ENCODE measurements around the gene ST6GALNAC6. TPM values are rescaled to one million over a fixed set of nuclear protein-coding genes. Genes with fewer than 3 reads are reported as not detected.
A peak's percentile ranks its signal among the peaks of the same experiment; 100 is the strongest.

The ST6GALNAC6 gene
- polyA plus RNA-seq, result 38.9 TPM

DNA sequence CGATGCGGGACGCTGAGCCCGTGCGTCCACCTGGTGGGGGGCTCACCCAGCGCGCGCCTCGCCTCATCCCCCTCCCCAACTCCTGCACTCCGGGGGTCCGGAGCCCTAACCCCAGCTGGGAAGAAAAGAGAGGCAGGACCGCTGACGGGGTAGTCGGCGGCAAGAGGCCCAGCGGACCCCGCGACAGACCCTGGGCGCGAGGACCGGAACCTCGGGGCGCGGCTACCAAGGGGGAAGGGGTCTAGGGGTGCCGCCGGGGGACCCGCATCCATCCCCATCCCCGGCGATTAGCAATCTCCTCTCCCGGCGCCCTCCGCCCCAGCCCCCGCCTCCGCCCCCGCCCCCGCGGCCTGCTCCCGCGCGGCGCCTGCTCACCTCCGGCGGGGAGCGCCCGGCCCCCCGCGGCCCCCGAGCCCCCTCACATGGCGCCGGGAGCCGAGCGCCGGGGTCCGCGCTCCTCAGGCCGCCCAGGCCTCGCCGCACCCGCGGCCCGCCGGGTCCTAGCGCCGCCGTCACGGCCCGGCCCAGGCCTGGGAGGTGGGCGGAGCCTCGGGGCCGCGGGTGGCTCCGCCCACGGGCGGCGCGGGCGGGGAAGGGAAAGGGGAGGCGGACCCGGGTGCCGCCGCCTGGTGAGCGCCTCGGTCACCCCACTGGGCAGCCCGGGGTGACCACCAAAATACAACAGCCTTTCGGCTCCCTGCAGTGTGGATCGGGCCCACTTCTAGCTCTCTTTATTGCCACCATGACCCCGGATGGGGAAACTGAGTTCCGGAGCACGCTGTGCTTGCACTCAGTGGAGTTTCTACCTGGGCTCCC, at the start of gene ST6GALNAC6:
TSS of gene ST6GALNAC6 (minus strand) at position 476 of the 816 bp plus-strand sequence. CDS start 1,622 bp downstream, outside the sequence.
- Mint-ChIP-seq H3K36me3 (peaks cover 10% of the 10 kb centered on the region), H3K27ac (peak within 1 kb of the TSS; percentile 54 to 90 (median 83)), H3K9me3 (no peaks in the 10 kb centered on the region), H3K4me3 (peak within 1 kb of the TSS; percentile 85 to 94 (median 94)), H3K27me3 (no peaks in the 10 kb centered on the region), H3K4me1 (peaks cover 20 to 37% (median 31%) of the 10 kb centered on the region in 3 donors)

- Mint-ChIP-seq H3K27me3 (no peaks in the 10 kb centered on the region), H3K4me1 (peaks cover 10 to 28% (median 25%) of the 10 kb centered on the region in 3 donors), H3K36me3 (no peaks in the 10 kb centered on the region), H3K27ac (peak overlapping the region; percentile 82 to 98 (median 91)), H3K9me3 (no peaks in the 10 kb centered on the region), H3K4me3 (peak overlapping the region in 3 of 4 donors; percentile 20 to 69 (median 55))
These were observed 48.7 kb upstream of the ST6GALNAC6 start for GRCh38 chr9:127947841-127948710.

- H3K36me3 Mint-ChIP-seq, result peaks cover 2% of the 10 kb centered on the region
- peaks cover 8 to 29% (median 25%) of the 10 kb centered on the region in 3 donors for H3K4me1 Mint-ChIP-seq
- no peaks in the 10 kb centered on the region for H3K27me3 Mint-ChIP-seq
- H3K27ac Mint-ChIP-seq, result peak overlapping the region; percentile 9 to 98 (median 43)
- H3K4me3 Mint-ChIP-seq, result peak overlapping the region in 1 of 4 donors; percentile 8
- no peaks in the 10 kb centered on the region for H3K9me3 Mint-ChIP-seq
These were observed 47.3 kb upstream of the ST6GALNAC6 start for GRCh38 chr9:127946728-127947127.

DNA sequence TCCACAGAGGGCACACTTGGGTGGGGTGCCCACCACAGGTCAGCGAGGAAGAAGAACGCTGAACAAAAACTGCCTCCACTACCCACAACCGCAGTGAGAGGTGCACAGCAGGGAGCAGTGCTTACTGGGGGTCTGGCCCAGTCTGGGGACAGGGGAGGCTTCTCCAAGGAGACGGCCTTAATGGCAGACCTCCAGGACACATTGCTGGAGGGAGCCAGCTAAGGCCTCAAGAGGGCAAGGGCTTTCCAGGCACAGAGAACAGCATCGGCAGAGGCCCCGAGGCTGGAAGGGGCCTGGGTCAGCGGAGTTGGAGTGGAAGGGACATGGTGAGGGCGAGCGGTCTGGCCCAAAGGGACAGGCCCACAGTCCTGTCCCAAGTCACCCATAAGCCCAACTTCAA, 46.5 kb upstream of the ST6GALNAC6 start:
- Mint-ChIP-seq H3K36me3 (peaks cover 3% of the 10 kb centered on the region), H3K27ac (peak overlapping the region in 2 of 3 donors; percentile 43 to 98), H3K27me3 (no peaks in the 10 kb centered on the region), H3K4me1 (peaks cover 8 to 29% (median 23%) of the 10 kb centered on the region in 3 donors), H3K9me3 (no peaks in the 10 kb centered on the region), H3K4me3 (peak overlapping the region in 1 of 4 donors; percentile 15)

DNA sequence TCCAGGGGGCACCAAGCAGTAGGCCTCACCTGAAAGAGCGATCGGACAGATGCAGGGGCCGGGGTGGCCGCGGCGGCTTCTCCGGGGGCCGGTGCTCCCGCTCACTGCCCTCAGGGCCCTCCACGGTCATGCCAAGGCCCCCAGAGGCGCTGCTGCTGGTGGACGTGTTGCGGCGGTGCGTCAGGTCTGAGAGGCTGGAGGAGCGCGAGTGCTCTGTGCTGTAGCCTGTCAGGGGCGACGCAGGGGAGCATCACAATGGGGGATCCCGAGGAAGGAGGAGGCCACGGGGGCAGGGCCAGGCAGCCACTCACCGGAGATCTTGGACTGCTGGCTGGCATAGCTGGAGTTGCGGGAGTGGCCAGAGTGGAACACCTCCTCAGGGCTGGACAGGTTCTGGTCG, 45.9 kb upstream of the ST6GALNAC6 start:
- H3K4me1 Mint-ChIP-seq, result peaks cover 8 to 27% (median 21%) of the 10 kb centered on the region in 3 donors
- H3K36me3 Mint-ChIP-seq, result peaks cover 3% of the 10 kb centered on the region
- H3K4me3 Mint-ChIP-seq, result peak overlapping the region in 1 of 4 donors; percentile 55
- H3K27ac Mint-ChIP-seq, result peak overlapping the region; percentile 53 to 98 (median 59)
- H3K9me3 Mint-ChIP-seq, result no peaks in the 10 kb centered on the region
- H3K27me3 Mint-ChIP-seq, result no peaks in the 10 kb centered on the region

DNA sequence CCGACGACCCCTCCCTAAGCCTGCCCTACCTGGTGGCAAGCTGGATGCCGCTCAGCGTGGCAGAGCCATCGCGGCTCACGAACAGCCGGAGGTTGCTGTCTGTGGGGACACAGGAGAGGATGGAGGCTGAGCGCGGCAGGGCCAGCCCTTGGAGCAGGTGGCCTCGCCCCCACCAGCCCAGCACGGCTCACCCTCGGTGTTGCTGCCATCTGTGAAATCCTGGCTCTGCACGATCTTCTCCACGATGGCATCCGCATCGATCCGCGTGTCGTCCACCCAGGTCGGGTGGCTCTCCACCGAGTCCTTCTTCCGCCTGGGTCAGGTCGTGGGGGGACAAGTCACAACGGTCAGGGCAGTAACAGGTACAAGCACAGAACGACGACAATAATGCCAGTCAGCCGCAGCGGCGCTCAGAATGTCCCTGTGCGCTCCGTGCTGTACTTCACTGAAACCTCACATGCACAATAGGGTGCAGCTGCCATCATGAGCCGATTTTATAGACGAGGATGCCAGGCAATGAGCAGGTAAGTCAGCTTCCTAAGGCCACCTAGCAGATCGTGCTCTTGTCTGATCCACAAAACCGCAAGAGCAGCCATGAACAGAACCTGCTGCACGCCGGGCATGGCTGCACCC, 45.3 kb upstream of the ST6GALNAC6 start:
- peak overlapping the region; percentile 59 to 93 (median 86) for H3K27ac Mint-ChIP-seq
- no peaks in the 10 kb centered on the region for H3K27me3 Mint-ChIP-seq
- H3K9me3 Mint-ChIP-seq, result no peaks in the 10 kb centered on the region
- peaks cover 8 to 25% (median 18%) of the 10 kb centered on the region in 3 donors for H3K4me1 Mint-ChIP-seq
- peaks cover 3% of the 10 kb centered on the region for H3K36me3 Mint-ChIP-seq
- H3K4me3 Mint-ChIP-seq, result peak overlapping the region in 2 of 4 donors; percentile 33 to 55

DNA sequence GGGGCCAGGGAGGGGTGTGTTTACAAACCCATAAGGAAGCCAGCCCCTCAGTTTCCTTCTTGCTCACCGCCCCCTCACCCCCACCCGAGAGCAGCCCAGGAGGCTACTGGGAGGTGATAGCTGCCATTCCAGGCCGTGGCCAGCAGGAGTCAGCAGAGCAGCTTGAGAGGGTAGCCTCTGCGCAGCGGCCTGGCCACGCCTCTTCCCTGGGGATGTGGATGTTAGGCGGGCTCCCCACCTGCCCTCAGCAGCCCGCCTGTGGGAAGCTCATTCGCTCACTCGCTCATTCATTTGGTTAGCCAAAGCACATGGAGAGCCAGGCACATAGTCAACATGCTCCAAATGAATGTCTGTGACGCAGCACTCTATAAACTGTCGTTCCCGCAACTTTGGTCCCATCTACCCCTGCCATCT, 44.3 kb upstream of the ST6GALNAC6 start:
- H3K4me1 Mint-ChIP-seq, result peaks cover 8 to 25% (median 17%) of the 10 kb centered on the region in 3 donors
- H3K27ac Mint-ChIP-seq, result peak overlapping the region; percentile 91 to 93 (median 93)
- H3K4me3 Mint-ChIP-seq, result peak overlapping the region in 2 of 4 donors; percentile 31 to 33
- no peaks in the 10 kb centered on the region for H3K9me3 Mint-ChIP-seq
- H3K36me3 Mint-ChIP-seq, result peaks cover 3% of the 10 kb centered on the region
- no peaks in the 10 kb centered on the region for H3K27me3 Mint-ChIP-seq

GRCh38 chr9:127943011-127943662, 43.7 kb upstream of the ST6GALNAC6 start:
- no peaks in the 10 kb centered on the region for H3K27me3 Mint-ChIP-seq
- H3K4me3 Mint-ChIP-seq, result peak overlapping the region in 1 of 4 donors; percentile 33
- H3K36me3 Mint-ChIP-seq, result peaks cover 3% of the 10 kb centered on the region
- H3K9me3 Mint-ChIP-seq, result no peaks in the 10 kb centered on the region
- H3K4me1 Mint-ChIP-seq, result peaks cover 8 to 25% (median 19%) of the 10 kb centered on the region in 3 donors
- H3K27ac Mint-ChIP-seq, result peak overlapping the region; percentile 91 to 93 (median 93)

DNA sequence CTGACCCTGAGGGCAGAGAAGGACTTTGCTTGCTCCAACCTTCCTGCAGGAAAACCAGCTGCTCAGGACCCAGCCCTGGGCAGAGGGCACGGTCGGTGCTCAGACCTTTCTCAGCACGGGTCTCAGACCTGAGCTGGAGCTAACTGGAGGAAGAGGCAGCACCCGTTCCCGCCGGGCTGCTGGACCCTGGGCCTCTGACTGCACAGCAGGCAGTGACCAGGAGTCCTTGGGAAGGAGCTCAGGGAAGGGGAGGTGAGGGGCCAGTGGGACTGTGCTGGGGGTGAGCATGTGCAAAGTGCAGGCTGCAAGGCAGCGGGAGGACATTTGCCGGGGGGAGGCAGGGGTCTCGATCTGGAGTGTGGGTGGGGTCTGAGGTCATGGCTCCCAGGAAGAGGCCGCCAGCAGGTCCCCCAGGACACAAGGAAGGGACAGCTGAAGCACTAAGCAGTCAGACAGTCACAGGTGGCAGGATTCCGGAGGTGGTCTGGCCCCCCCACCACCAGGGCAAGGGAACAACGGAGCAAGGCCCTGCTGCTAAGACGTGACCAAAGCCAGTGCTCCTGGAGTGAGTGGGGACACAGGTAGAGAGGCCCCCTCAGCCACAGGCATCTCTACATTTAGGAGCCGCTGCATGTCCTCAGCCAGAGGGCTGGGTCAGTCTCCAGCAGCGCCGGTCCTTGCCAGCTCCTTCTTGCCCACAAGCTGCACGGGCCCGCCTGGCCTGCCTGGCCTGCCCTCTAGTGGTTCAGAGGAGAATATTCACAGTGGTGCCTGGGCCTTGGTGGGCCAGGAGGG, 43.0 kb upstream of the ST6GALNAC6 start:
- H3K4me1 Mint-ChIP-seq, result peaks cover 14 to 26% (median 23%) of the 10 kb centered on the region in 3 donors
- peak overlapping the region; percentile 73 to 93 (median 91) for H3K27ac Mint-ChIP-seq
- H3K27me3 Mint-ChIP-seq, result no peaks in the 10 kb centered on the region
- no peaks in the 10 kb centered on the region for H3K9me3 Mint-ChIP-seq
- H3K36me3 Mint-ChIP-seq, result peaks cover 3% of the 10 kb centered on the region
- H3K4me3 Mint-ChIP-seq, result peak overlapping the region in 1 of 4 donors; percentile 39

DNA sequence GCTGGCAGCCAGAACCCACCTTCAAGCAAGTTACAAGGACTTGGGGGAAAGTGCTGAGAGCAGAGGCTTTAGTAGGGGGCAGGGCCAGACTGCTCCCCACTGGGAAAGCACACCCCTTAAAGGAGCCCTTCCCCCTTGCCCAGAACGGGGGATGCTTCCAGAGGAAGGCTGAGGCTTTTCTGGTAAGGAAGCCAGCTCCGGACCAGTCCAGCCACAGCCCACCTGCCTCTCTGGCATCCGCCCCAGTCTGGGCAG, 42.5 kb upstream of the ST6GALNAC6 start:
- H3K27me3 Mint-ChIP-seq, result no peaks in the 10 kb centered on the region
- no peaks in the 10 kb centered on the region for H3K9me3 Mint-ChIP-seq
- peak overlapping the region in 2 of 4 donors; percentile 17 to 20 for H3K4me3 Mint-ChIP-seq
- H3K36me3 Mint-ChIP-seq, result peaks cover 3% of the 10 kb centered on the region
- H3K4me1 Mint-ChIP-seq, result peaks cover 19 to 28% (median 26%) of the 10 kb centered on the region in 3 donors
- peak overlapping the region; percentile 73 to 98 (median 78) for H3K27ac Mint-ChIP-seq

DNA sequence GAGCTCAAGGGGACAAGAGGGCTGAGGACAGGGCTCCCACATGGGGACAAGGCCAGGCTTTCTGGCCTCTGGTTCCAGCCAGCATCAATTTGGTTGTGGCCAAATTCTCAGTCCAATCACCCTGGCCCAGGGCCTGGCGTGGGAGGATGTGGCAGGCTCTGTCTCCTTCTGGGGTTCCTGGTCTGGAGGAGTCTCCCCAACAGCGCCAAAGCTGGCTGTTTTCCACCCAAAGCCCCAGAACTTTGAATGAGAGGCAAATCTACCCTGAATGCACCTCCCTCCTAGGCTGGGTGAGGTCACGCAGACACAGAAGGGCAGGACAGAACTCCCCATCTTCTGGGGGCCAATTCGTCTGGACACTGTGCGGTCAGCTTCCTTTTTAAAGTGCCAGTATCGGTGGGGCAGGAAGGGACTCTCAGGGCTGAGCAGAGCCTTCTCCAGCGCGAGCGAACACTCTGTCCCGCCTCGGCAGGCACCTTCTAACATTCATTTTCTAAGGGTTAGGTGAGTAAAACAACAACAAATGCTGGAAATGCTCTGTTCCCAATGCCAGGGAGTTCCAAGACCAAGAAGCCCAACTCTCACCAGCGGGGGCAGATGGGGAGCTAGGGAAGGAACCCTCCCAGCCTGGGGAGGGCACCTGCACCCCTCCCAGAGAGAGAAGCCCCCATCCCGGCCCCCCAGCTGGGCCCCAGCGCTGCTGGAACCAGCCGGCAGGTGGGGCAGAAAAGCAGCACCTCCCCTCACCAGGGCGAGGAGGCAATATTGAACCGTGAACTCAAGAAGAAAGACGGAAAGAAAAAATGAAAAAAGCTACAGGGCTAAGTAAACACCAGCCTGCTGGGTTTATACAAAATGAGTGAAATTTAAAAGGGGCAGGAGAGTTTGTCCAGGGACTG, 41.9 kb upstream of the ST6GALNAC6 start:
- no peaks in the 10 kb centered on the region for H3K27me3 Mint-ChIP-seq

DNA sequence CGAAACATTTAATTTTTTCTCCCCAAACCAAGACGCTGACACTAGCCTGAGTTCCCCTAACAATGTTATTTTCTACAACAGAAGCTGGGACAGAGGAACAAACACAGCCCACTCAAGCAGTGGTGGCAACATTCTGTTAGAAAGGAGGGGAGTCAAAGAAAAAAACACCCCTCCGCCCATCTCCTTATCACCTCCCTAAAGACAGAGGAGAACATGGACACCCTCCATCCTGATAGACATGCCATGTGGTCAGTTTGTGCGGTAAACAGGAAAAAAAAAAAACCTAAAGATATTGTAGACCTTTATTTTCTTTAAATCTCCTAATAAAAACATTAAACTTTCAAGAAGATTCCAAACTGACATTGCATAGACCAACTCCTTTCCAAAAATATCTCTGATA, 41.2 kb upstream of the ST6GALNAC6 start:
- Mint-ChIP-seq H3K4me1 (peaks cover 27 to 41% (median 36%) of the 10 kb centered on the region in 3 donors), H3K27ac (peak overlapping the region; percentile 60 to 98 (median 63)), H3K36me3 (peaks cover 3% of the 10 kb centered on the region), H3K9me3 (no peaks in the 10 kb centered on the region), H3K27me3 (no peaks in the 10 kb centered on the region), H3K4me3 (peak overlapping the region; percentile 17 to 71 (median 32))

More for the DNA sequence above, 41.9 kb upstream of the ST6GALNAC6 start:
- Mint-ChIP-seq H3K36me3 (peaks cover 3% of the 10 kb centered on the region), H3K4me3 (peak overlapping the region in 3 of 4 donors; percentile 17 to 71 (median 27)), H3K4me1 (peaks cover 20 to 34% (median 31%) of the 10 kb centered on the region in 3 donors), H3K27ac (peak overlapping the region; percentile 73 to 98 (median 78)), H3K9me3 (no peaks in the 10 kb centered on the region)

All from IgD-negative memory B cell (primary cell).